K562 (cell line): ENCODE data around the gene OTOP3. TPM values are rescaled to one million over a fixed set of nuclear protein-coding genes. Genes with fewer than 3 reads are reported as not detected.
A peak's percentile ranks its signal among the peaks of the same experiment; 100 is the strongest.

ENCODE experiments used
- ATAC-seq: fragments of 200-7000 bp; cut with Tn5 transposase; 3 replicates; pipeline ENCODE4 v1.9.1; 2020; ENCODE audit warnings: moderate library complexity
- BruUV-seq: library from RNA; stranded (reverse); fragments of 400-500 nt; replicated peaks from 2 replicates; lab custom pipeline; 2021; lab: Mats Ljungman, UMichigan
- CTCF ChIA-PET: fragments of 300-600 bp; formaldehyde crosslinking; extraction: SDS; loops from one replicate; lab custom pipeline; 2021; ENCODE audit warnings: low intra/inter-chr PET ratio; lab: Yijun Ruan, JAX
- POLR2A ChIA-PET: fragments of 300-600, 350-650 bp; sonication (Branson Sonifier 250); formaldehyde crosslinking; extraction: SDS; loops from one replicate; lab custom pipeline; 2021; ENCODE audit warnings: antibody characterized with exemption, inconsistent platforms; lab: Yijun Ruan, JAX
- DNase-seq, 4 experiments: peaks; one replicate each; pipeline versions ENCODE4 v3.0.0 to v3.0.0-alpha.2; 2011 to 2018; ENCODE audit warnings: low spot score in 3 of 4, mixed read lengths in 3 of 4; ENCODE audit errors: extremely low read depth in 1 of 4
- FAIRE-seq: peaks from 2 replicates; lab custom pipeline; 2011; peaks lifted over from hg19 to GRCh38; lab: Jason Lieb, UNC
- H2AFZ ChIP-seq: 2 replicates; pipeline ENCODE4 v1.6.0; 2011; ENCODE audit warnings: low read depth, low read length, control low read depth, inconsistent platforms
- H3K27ac ChIP-seq: fragments of 200-600 bp; 3 replicates; pipeline ENCODE4 v1.8.0; 2011; ENCODE audit warnings: low read depth, mild to moderate bottlenecking, control low read depth, inconsistent platforms, low read length, moderate library complexity, mixed read lengths; ENCODE audit errors: extremely low read depth
- H3K27me3 ChIP-seq, 2 experiments: fragments of 300-600 bp in 1 of 2; 2 replicates in 1 of 2; 3 replicates in 1 of 2; pipeline versions ENCODE4 v1.6.0 to v1.8.0; 2011; ENCODE audit warnings: inconsistent platforms in 2 of 2, low read length in 2 of 2, mild to moderate bottlenecking in 1 of 2, mixed read lengths in 1 of 2, moderate library complexity in 1 of 2; ENCODE audit not compliant: control insufficient read depth in 2 of 2, insufficient read depth in 2 of 2
- H3K36me3 ChIP-seq: fragments of 300-600 bp; 3 replicates; pipeline ENCODE4 v1.8.0; 2011; ENCODE audit warnings: mild to moderate bottlenecking, low read length, inconsistent platforms; ENCODE audit not compliant: control insufficient read depth, insufficient read depth
- H3K4me1 ChIP-seq, 2 experiments: fragments of 200-600 bp in 1 of 2; replicated peaks in 1 of 2; 2 replicates in 1 of 2; 3 replicates in 1 of 2; pipeline versions ENCODE4 v1.5.1 to v1.8.0; 2011; ENCODE audit warnings: inconsistent platforms in 2 of 2, low read length in 2 of 2, mild to moderate bottlenecking in 1 of 2, mixed read lengths in 1 of 2, moderate library complexity in 1 of 2; ENCODE audit not compliant: control insufficient read depth in 2 of 2, insufficient read depth in 2 of 2
- H3K4me2 ChIP-seq: 2 replicates; pipeline ENCODE4 v1.6.1; 2011; ENCODE audit warnings: low read length, control low read depth, inconsistent platforms, mixed read lengths; ENCODE audit not compliant: insufficient read depth
- H3K4me3 ChIP-seq: fragments of 200-600 bp; sonication (generic), shearing (Covaris generic); 2 replicates; pipeline ENCODE4 v1.5.1; 2016; ENCODE audit warnings: control low read depth, inconsistent platforms
- H3K79me2 ChIP-seq: fragments of 200-600 bp; 3 replicates; pipeline ENCODE4 v1.8.0; 2011; ENCODE audit warnings: low read length, inconsistent platforms; ENCODE audit not compliant: control insufficient read depth, insufficient read depth
- H3K9ac ChIP-seq, 2 experiments: 2 replicates each; pipeline versions ENCODE4 v1.6.0 to v1.6.1; 2011; ENCODE audit warnings: low read depth in 2 of 2, low read length in 2 of 2, control low read depth in 1 of 2, inconsistent platforms in 1 of 2, mild to moderate bottlenecking in 1 of 2, mixed read lengths in 1 of 2; ENCODE audit not compliant: insufficient read depth in 1 of 2
- H3K9me1 ChIP-seq: one replicate; pipeline ENCODE4 v1.6.0; 2011; ENCODE audit warnings: inconsistent platforms, mild to moderate bottlenecking, low read length, moderate library complexity; ENCODE audit not compliant: control insufficient read depth, insufficient read depth
- H3K9me3 ChIP-seq: replicated peaks from 2 replicates; pipeline ENCODE4 v1.5.1; 2011; ENCODE audit warnings: low read depth, low read length, inconsistent platforms; ENCODE audit not compliant: control insufficient read depth, insufficient read depth
- H4K20me1 ChIP-seq: replicated peaks from 2 replicates; pipeline ENCODE4 v1.6.1; 2011; ENCODE audit warnings: low read length, inconsistent platforms, mixed read lengths; ENCODE audit not compliant: control insufficient read depth, insufficient read depth
- ARHGAP35 ChIP-seq: fragments of 450-650 bp; IDR thresholded peaks from 2 replicates; pipeline ENCODE4 v1.6.1; 2018; ENCODE audit not compliant: partially characterized antibody
- ASH1L ChIP-seq: fragments of 450-650 bp; IDR thresholded peaks from 2 replicates; pipeline ENCODE4 v1.6.1; 2018; ENCODE audit warnings: borderline replicate concordance, mild to moderate bottlenecking, low read depth; ENCODE audit not compliant: partially characterized antibody
- CUX1 ChIP-seq: fragments of 200-800 bp; sonication (Bioruptor generic); IDR thresholded peaks from 2 replicates; pipeline ENCODE4 v1.6.1; 2016; ENCODE audit warnings: missing genetic modification characterization, missing compliant biosample characterization
- FOXJ3 ChIP-seq: sonication (generic); formaldehyde crosslinking; IDR thresholded peaks from 2 replicates; pipeline ENCODE4 v1.4.0; 2020; ENCODE audit warnings: mild to moderate bottlenecking, missing genetic modification reagents
- HDAC2 ChIP-seq: fragments of 450-650 bp; IDR thresholded peaks from 2 replicates; pipeline ENCODE4 v1.6.1; 2016; ENCODE audit warnings: mild to moderate bottlenecking
- HOXB6 ChIP-seq: fragments of 250-450 bp; sonication (Bioruptor Pico); IDR thresholded peaks from 2 replicates; pipeline ENCODE4 v1.5.1; 2022; ENCODE audit warnings: mild to moderate bottlenecking, borderline replicate concordance
- NCOA2 ChIP-seq, 2 experiments: fragments of 450-650 bp; IDR thresholded peaks; 2 replicates each; pipeline ENCODE4 v1.6.1; 2018; ENCODE audit warnings: mild to moderate bottlenecking in 2 of 2, moderate library complexity in 1 of 2; ENCODE audit not compliant: partially characterized antibody in 2 of 2
- SPI1 ChIP-seq: IDR thresholded peaks from 2 replicates; pipeline ENCODE4 v1.6.1; 2011; ENCODE audit warnings: low read depth, low read length, control low read depth, borderline replicate concordance
- TAF15 ChIP-seq: fragments of 200-400 bp; formaldehyde crosslinking; IDR thresholded peaks from 2 replicates; pipeline ENCODE4 v1.6.1; 2017; ENCODE audit warnings: mild to moderate bottlenecking, low read depth, low read length, moderate library complexity
- ZBTB2 ChIP-seq: fragments of 450-650 bp; IDR thresholded peaks from 2 replicates; pipeline ENCODE4 v1.6.1; 2016; ENCODE audit warnings: antibody characterized with exemption
- ZBTB49 ChIP-seq: sonication (generic); formaldehyde crosslinking; IDR thresholded peaks from 2 replicates; pipeline ENCODE4 v1.8.0; 2022; ENCODE audit warnings: missing genetic modification reagents, mild to moderate bottlenecking, borderline replicate concordance
- ZNF75A ChIP-seq: fragments of 450-650 bp; formaldehyde crosslinking; IDR thresholded peaks from 2 replicates; pipeline ENCODE4 v1.4.0; 2020; ENCODE audit warnings: mild to moderate bottlenecking
- WGBS: fragments of 100-300 bp; shearing (Covaris generic); methylation state at CpG from one replicate; pipeline ENCODE4 v1.1.6; 2016; ENCODE audit warnings: low coverage, mixed read lengths; ENCODE audit not compliant: insufficient coverage; ENCODE audit errors: missing lambda C conversion rate; 5-methylcytosine and 5-hydroxymethylcytosine counted together
- in situ Hi-C: fragments of 300-500 bp; cut with MboI; formaldehyde crosslinking; loops from 4 replicates; pipeline ENCODE4 v1.15.0; 2018; ENCODE audit warnings: inconsistent platforms, mixed read lengths
- intact Hi-C: fragments of 100-400 bp; cut with micrococcal nuclease; formaldehyde crosslinking; loops from 2 replicates; pipeline ENCODE4 v1.14.2; 2022
- polyA plus RNA-seq, 8 experiments: library from polyadenylated mRNA; depleted of rRNA in 4 of 8; stranded (reverse) in 5 of 8; unstranded in 3 of 8; fragments of >200 nt; fragmentation: Nextera tagmentation in 2 of 8; fragmentation: Illumina TruSeq in 1 of 8; extraction: Ambion mirVana in 2 of 8; extraction: Trizol in 1 of 8; gene quantifications; 2 replicates each; pipeline versions ENCODE4 v1.2.1 to v1.2.3, GENCODE V29; 2011 to 2014; ENCODE audit warnings: inconsistent platforms in 1 of 8, missing spikeins in 1 of 8
- total RNA-seq, 7 experiments: library from RNA; depleted of rRNA in 6 of 7; stranded (reverse); fragments of >200 nt in 6 of 7; fragmentation: Illumina TruSeq in 2 of 7; extraction: Trizol in 2 of 7; gene quantifications; 2 replicates each; pipeline versions ENCODE4 v1.2.1 to v1.2.3, GENCODE V29; 2011 to 2021; ENCODE audit warnings: low replicate concordance in 1 of 7

OTOP3 gene
- total and polyA plus RNA-seq, 9 of the 15 experiments (the other 6 are each of a cell fraction or from before 2014, with no cell fraction given), result not detected

- H3K4me1 ChIP-seq, result peaks cover 3 to 19% of the 10 kb centered on the region in 2 experiments; a peak in 3 of 5 replicates
- no peaks in the 10 kb centered on the region for H3K9me3 ChIP-seq
- CTCF ChIA-PET, result no interaction called here
- BruUV-seq, result no TSS peak
- no peak for TF ChIP-seq TAF15
- no peak for TF ChIP-seq ARHGAP35
- TF ChIP-seq NCOA2 (IDR thresholded peaks at IDR 0.05; ENCODE audit: partially characterized antibody in 2 of 2), result no peak
- TF ChIP-seq HOXB6, result no peak
- TF ChIP-seq ZNF75A, result no peak
- no peak for TF ChIP-seq ASH1L
- no peak for TF ChIP-seq CUX1
- TF ChIP-seq ZBTB2, result no peak
- TF ChIP-seq SPI1, result no peak
- TF ChIP-seq FOXJ3 (CRISPR knock-in tag), result no peak
- no peak for TF ChIP-seq HDAC2
- TF ChIP-seq ZBTB49 (CRISPR knock-in tag), result no peak
- TF ChIP-seq, all 486 proteins: peak for 0
- peak overlapping the region in 1 of 2 experiments; percentile 7; a peak in 1 of 4 replicates for H3K9ac ChIP-seq
- no peaks in the 10 kb centered on the region for H3K79me2 ChIP-seq
- WGBS, result 57% methylated on average over 8 of the region's 8 CpGs
- H3K27me3 ChIP-seq, result 0 out of 5 replicates have a peak, but pooled peaks cover 0 to 4% of the 10 kb centered on the region in 2 experiments
- DNase-seq (no peak), FAIRE-seq (no peak), ATAC-seq (no peak)
- no peaks in the 10 kb centered on the region for H3K9me1 ChIP-seq
- intact Hi-C loops (no loop called here), in situ Hi-C loops (no loop called here)
- H4K20me1 ChIP-seq, result 0 out of 2 replicates have a peak, but pooled peaks cover 4% of the 10 kb centered on the region
- H3K27ac ChIP-seq, result no peak overlapping the region
- POLR2A ChIA-PET, result interaction anchor here (0.6 to 1.5 kb wide), 5 partner anchors 8 to 334 kb away, joined by 3 to 6 read pairs (median 4); no protein-coding TSS in a partner anchor
- H3K4me3 ChIP-seq, result no peak overlapping the region
- H2AFZ ChIP-seq, result no peak overlapping the region
- no peaks in the 10 kb centered on the region for H3K36me3 ChIP-seq
- H3K4me2 ChIP-seq, result no peak overlapping the region
Observed at GRCh38 chr17:74971069-74971841, 35.6 kb downstream of the OTOP3 start.
